ENCODE measurements around the gene DCX.

DCX gene

DNA sequence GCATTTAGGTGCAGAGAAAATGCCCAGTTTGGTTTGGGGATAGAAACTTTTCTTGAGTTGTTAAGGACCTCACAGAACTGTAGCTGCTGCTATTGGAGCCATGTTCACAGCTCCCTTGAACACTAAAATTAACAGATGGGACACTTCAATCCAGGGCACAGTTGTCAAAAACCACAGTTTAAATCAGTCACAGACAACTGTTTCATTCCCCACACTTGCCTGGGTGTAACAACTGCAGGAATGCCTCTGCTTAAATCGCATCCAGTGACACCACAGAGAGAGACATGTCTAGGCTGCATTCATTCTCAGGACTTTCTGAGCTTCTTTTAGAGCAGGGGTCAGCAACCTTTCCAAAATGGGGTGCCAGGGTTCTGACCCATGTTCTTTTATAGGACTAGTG is 129.0 kb downstream of the DCX start:
- no peak for TF ChIP-seq Cebpa-rat (IDR thresholded peaks at IDR 0.05)
- peaks cover 82% of the 10 kb centered on the region for H3K27me3 ChIP-seq
- H4K20me1 ChIP-seq: no peaks in the 10 kb centered on the region; the same call in 1 of the 2 replicates
- no peak overlapping the region for H3K9ac ChIP-seq
- H3K27ac ChIP-seq: no peak overlapping the region
- no peaks in the 10 kb centered on the region for H3K36me3 ChIP-seq
- H3K4me2 ChIP-seq: no peak overlapping the region
- no peaks in the 10 kb centered on the region for H3K4me1 ChIP-seq
- H3K4me3 ChIP-seq: no peak overlapping the region
- H3K9me3 ChIP-seq: no peaks in the 10 kb centered on the region

DNA sequence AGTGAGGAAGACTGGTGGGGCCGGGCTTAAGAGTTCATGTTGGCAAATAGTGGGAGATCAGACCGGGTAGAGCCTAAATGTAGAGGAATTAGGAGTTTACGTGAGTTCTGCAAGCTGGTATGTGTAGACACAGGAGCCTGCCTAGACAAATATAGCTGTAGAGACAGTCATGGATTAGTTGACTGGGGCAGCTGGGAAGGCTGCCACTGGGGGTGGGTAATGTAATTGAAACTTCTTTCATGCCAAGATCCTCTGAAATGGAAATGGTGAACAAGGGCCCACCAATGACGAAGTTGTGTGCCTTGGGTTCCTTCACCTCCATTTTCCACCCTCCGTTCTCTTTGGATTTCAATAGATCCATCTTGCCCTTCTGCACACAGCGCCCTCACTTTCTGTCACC is 129.9 kb downstream of the DCX start:
- TF ChIP-seq Cebpa-rat (IDR thresholded peaks at IDR 0.05): no peak
- H3K27ac ChIP-seq: no peak overlapping the region
- H3K27me3 ChIP-seq: peaks cover 79% of the 10 kb centered on the region

DNA sequence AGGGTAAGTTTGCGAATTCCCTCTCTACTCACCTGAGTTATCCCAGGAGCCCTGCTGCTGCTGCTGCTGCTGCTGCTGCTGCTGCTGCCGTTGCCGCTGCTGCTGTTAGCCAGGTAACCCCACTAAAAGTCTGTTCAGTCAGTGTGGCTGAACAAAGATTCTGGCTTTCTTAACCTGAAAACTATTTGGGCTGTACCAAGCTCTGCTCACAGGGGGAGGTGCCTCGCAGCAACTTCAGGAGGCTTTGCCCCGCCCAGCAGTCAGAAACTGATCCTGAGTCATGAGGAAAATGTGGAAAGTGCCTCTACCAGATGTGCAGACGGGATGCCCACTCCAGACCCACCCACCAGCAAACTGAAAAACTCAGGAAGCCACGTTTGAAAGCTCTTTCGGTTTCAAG is 141.7 kb downstream of the DCX start, which contains the start of gene CAPN6:
Gene CAPN6 (minus strand): TSS at position 145 of the 400 bp plus-strand sequence. CDS start 6,547 bp downstream, outside the sequence.
- Histone ChIP-seq H4K20me1 (peaks cover 11% of the 10 kb centered on the region; the same call in 1 of the 2 replicates), H3K9me3 (no peaks in the 10 kb centered on the region), H3K9ac (no peak within 1 kb of the TSS), H3K27ac (no peak within 1 kb of the TSS), H3K36me3 (no peaks in the 10 kb centered on the region), H3K4me1 (no peaks in the 10 kb centered on the region), H3K4me2 (no peak within 1 kb of the TSS), H3K27me3 (peaks cover 99% of the 10 kb centered on the region), H3K4me3 (no peak within 1 kb of the TSS)
- TF ChIP-seq Cebpa-rat (IDR thresholded peaks at IDR 0.05): no peak

More for the DNA sequence above, 129.9 kb downstream of the DCX start:
- Histone ChIP-seq H3K9ac (no peak overlapping the region), H3K4me3 (no peak overlapping the region), H4K20me1 (no peaks in the 10 kb centered on the region; the same call in 1 of the 2 replicates), H3K4me2 (no peak overlapping the region), H3K9me3 (no peaks in the 10 kb centered on the region), H3K4me1 (no peaks in the 10 kb centered on the region), H3K36me3 (no peaks in the 10 kb centered on the region)

DNA sequence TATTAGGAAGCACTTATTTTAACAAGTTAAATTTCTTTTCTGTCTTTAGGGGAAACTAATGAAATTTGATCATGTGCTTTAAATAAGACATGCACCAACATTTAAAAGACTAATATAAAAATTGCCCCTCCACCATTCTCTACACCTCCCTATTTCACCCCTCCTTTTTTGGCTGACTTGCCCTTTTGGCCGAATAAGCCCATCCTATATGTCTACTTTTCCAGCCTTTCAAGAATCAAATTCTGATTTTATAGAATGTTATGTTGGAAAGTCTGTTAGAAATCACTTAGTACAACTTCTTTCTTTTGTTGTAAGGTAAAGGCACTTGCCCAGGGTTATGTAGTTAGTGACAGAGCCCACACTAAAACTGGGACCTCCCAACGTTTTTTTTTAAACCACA is 143.5 kb downstream of the DCX start:
- Histone ChIP-seq H3K4me3 (no peak overlapping the region), H3K27ac (no peak overlapping the region), H3K36me3 (no peaks in the 10 kb centered on the region), H3K27me3 (peaks cover 99% of the 10 kb centered on the region), H3K4me2 (no peak overlapping the region), H3K9ac (no peak overlapping the region), H3K9me3 (no peaks in the 10 kb centered on the region), H4K20me1 (peaks cover 11% of the 10 kb centered on the region; the same call in 1 of the 2 replicates), H3K4me1 (no peaks in the 10 kb centered on the region)
- TF ChIP-seq Cebpa-rat (IDR thresholded peaks at IDR 0.05): no peak

DNA sequence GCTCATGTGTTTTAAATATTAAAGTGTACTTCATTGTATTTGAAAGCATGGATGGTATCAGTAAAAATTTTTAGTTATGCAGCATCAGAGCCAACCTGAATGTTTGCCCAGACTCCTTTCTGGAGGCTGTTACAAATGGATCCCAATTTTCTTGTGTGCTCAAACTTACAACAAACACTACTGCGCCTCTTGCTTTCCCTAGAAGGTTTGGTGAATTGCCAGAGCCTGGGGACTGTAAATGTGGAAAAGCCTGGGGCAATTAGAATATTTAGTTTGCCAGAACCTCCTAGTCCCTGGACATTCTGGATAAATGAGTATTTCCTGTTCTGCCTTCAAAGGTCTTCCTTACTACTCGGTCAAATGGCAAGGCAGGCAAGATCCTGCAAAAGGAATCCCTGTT is 146.5 kb downstream of the DCX start:
- H3K4me1 ChIP-seq: no peaks in the 10 kb centered on the region
- no peak overlapping the region for H3K9ac ChIP-seq
- TF ChIP-seq Cebpa-rat (IDR thresholded peaks at IDR 0.05): no peak
- H3K4me3 ChIP-seq: no peak overlapping the region
- H3K27ac ChIP-seq: no peak overlapping the region
- H4K20me1 ChIP-seq: peaks cover under 1% of the 10 kb centered on the region; the same call in 1 of the 2 replicates
- no peaks in the 10 kb centered on the region for H3K36me3 ChIP-seq
- H3K9me3 ChIP-seq: no peaks in the 10 kb centered on the region
- H3K27me3 ChIP-seq: peaks cover 99% of the 10 kb centered on the region
- H3K4me2 ChIP-seq: no peak overlapping the region

DNA sequence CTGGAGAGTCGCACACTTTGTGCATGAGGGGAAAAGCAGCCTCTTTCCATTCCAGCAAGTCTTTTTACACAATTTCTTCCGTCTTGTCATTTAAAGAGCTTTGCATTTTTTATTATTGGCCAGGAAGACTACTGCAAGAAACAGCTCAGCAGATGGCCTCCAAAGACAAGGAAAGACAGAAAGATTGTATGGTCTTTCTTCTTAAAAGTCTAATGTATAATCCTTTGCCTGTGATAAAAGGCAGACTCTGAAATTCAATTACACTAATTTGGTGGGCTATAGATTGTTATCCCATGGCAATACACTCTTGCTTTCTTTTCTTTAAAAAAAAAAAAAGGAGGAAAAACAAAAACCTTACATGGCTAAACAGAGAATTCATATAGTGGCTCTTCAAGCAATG is 147.6 kb downstream of the DCX start:
- H3K4me2 ChIP-seq: no peak overlapping the region
- H3K36me3 ChIP-seq: no peaks in the 10 kb centered on the region
- no peaks in the 10 kb centered on the region for H3K9me3 ChIP-seq
- no peak overlapping the region for H3K4me3 ChIP-seq
- H3K27ac ChIP-seq: no peak overlapping the region
- TF ChIP-seq Cebpa-rat (IDR thresholded peaks at IDR 0.05): no peak
- no peaks in the 10 kb centered on the region for H4K20me1 ChIP-seq
- no peak overlapping the region for H3K9ac ChIP-seq
- no peaks in the 10 kb centered on the region for H3K4me1 ChIP-seq
- H3K27me3 ChIP-seq: peaks cover 99% of the 10 kb centered on the region

DNA sequence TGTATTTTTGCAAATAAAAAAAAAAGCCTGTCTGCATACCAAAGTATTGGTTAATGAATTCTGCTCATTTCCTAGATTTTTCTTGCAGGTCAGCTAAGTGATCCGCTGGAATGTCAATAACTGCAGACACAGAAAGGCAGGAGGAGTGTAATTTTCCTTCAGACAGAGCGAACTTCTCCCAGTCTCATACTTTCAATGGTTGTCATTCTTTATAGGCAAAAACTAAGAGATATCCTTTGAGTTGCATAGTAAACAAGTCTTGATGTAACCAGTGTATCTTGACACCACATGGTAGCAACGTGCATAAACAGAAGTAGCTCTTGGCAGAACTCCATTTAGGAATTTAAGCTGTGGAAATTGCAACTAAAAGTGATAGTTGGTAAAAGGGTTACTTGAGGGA is 149.9 kb downstream of the DCX start:
- TF ChIP-seq Cebpa-rat (IDR thresholded peaks at IDR 0.05): no peak
- Histone ChIP-seq H3K9me3 (no peaks in the 10 kb centered on the region), H3K4me2 (no peak overlapping the region), H3K4me3 (no peak overlapping the region), H3K4me1 (no peaks in the 10 kb centered on the region), H3K27me3 (peaks cover 99% of the 10 kb centered on the region), H3K36me3 (no peaks in the 10 kb centered on the region), H3K9ac (no peak overlapping the region), H3K27ac (no peak overlapping the region), H4K20me1 (no peaks in the 10 kb centered on the region; the same call in 1 of the 2 replicates)

DNA sequence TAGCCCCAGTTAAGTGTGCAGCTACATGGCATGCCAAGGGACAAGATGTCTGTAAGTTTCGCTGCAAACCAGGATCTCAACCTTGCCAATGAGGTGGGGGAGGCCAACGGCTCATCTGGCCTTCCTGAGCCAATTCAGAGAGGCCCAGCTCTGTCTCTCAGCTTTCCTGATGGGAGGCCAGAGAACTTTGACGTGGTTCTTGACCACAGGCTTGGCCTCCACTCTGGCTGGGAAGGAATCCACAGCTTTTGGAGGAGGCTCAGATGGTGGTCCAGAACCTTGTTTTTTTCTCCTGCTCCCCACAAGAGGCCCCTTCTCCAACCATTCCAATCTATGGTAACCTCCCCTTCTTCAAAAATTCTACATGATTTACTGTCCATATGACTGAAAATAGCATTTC is 151.5 kb downstream of the DCX start:
- Histone ChIP-seq H3K9ac (no peak overlapping the region), H3K4me3 (no peak overlapping the region), H3K36me3 (no peaks in the 10 kb centered on the region), H3K27me3 (peaks cover 88% of the 10 kb centered on the region), H4K20me1 (no peaks in the 10 kb centered on the region; the same call in 1 of the 2 replicates), H3K4me2 (no peak overlapping the region), H3K27ac (no peak overlapping the region), H3K4me1 (no peaks in the 10 kb centered on the region), H3K9me3 (no peaks in the 10 kb centered on the region)
- no peak for TF ChIP-seq Cebpa-rat (IDR thresholded peaks at IDR 0.05)

DNA sequence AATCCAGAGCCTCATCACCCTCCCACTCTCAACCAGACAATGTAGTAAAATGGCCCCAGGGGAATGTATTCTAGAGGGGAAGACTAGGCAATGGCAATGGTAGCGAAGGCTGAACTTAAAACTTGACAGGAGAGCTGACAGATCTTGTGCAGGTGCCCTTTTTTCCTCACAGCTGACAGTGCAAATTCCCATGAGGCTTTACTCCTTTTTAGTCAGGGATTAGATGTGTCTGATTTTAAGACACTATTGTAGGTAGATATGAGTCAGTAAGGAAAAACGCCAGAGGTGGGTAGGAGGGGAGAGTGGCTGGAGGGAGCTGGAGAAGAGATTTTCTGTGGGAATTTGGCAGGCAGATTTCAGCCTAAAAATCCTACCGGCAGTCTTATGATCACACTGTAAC is 152.4 kb downstream of the DCX start:
- no peak for TF ChIP-seq Cebpa-rat (IDR thresholded peaks at IDR 0.05)
- Histone ChIP-seq H3K4me2 (no peak overlapping the region), H3K36me3 (no peaks in the 10 kb centered on the region), H3K9me3 (no peaks in the 10 kb centered on the region), H3K4me3 (no peak overlapping the region), H3K9ac (no peak overlapping the region), H3K4me1 (no peaks in the 10 kb centered on the region), H3K27ac (no peak overlapping the region), H3K27me3 (peaks cover 88% of the 10 kb centered on the region), H4K20me1 (no peaks in the 10 kb centered on the region; the same call in 1 of the 2 replicates)

DNA sequence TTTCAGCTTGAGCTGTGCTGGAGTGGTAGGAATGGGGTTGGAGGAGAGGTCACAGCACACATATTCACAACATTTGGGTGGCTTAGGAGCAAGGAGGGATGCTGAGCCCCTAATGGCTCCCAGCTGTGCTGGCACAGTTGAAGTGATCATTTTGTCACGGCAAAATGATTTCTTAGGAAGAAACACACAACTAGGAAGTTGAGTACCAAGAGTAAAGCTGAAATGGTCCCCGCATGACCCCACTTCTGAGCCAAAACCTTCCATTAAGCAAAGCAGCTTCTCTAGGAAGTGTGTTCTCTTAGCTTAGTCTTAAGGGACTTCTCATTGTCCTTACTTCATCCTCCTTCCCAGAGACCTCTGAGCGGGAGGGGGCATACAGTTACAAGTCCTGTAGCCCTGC is 154.3 kb downstream of the DCX start:
- Histone ChIP-seq H3K4me2 (no peak overlapping the region), H3K4me3 (no peak overlapping the region), H3K27me3 (peaks cover 87% of the 10 kb centered on the region), H4K20me1 (no peaks in the 10 kb centered on the region; the same call in 1 of the 2 replicates), H3K9me3 (no peaks in the 10 kb centered on the region), H3K9ac (no peak overlapping the region), H3K4me1 (no peaks in the 10 kb centered on the region), H3K27ac (no peak overlapping the region), H3K36me3 (no peaks in the 10 kb centered on the region)
- TF ChIP-seq Cebpa-rat (IDR thresholded peaks at IDR 0.05): no peak

All from BLaER1 (cell line).